BJ (cell line): ENCODE data around the gene CDC73. TPM values are rescaled to one million over a fixed set of nuclear protein-coding genes. Genes with fewer than 3 reads are reported as not detected.
"Not testable (repeated sequence)": the region's sequence is repeated elsewhere in the genome, so short reads cannot be mapped to it uniquely, and the experiment has no call there.

Experiments
- CTCF ChIA-PET: fragments of 350-600 bp; formaldehyde crosslinking; extraction: SDS; loops from one replicate; lab custom pipeline; 2021; ENCODE audit warnings: antibody characterized with exemption, inconsistent platforms; lab: Yijun Ruan, JAX
- POLR2A ChIA-PET: fragments of 300-600 bp; sonication (Branson Sonifier 250); formaldehyde crosslinking; extraction: SDS; loops from one replicate; lab custom pipeline; 2021; ENCODE audit warnings: antibody characterized with exemption; lab: Charles Lee
- DNase-seq: peaks from one replicate; pipeline ENCODE4 v3.0.0-alpha.2; 2011; ENCODE audit warnings: low read depth
- H3K27me3 ChIP-seq: 2 replicates; pipeline ENCODE4 v1.6.0; 2011; ENCODE audit warnings: low read length; ENCODE audit not compliant: control insufficient read depth, insufficient read depth
- H3K36me3 ChIP-seq: 2 replicates; pipeline ENCODE4 v1.5.1; 2011; ENCODE audit warnings: low read length; ENCODE audit not compliant: control insufficient read depth, insufficient read depth
- H3K4me3 ChIP-seq: 2 replicates; pipeline ENCODE4 v1.5.1; 2011; ENCODE audit warnings: low read depth, mild to moderate bottlenecking, control low read depth, low read length
- CTCF ChIP-seq: IDR thresholded peaks from 2 replicates; pipeline ENCODE4 v1.5.1; 2011; ENCODE audit warnings: low read depth, mild to moderate bottlenecking, control low read depth, inconsistent platforms, low read length, moderate library complexity; ENCODE audit not compliant: insufficient read depth
- polyA plus RNA-seq: library from polyadenylated mRNA; depleted of rRNA; stranded (reverse); fragments of >200 nt; gene quantifications from 2 replicates; pipeline ENCODE4 v1.2.3, GENCODE V29; 2011

The CDC73 gene
- polyA plus RNA-seq, 1 experiment: 16.1 TPM

DNA sequence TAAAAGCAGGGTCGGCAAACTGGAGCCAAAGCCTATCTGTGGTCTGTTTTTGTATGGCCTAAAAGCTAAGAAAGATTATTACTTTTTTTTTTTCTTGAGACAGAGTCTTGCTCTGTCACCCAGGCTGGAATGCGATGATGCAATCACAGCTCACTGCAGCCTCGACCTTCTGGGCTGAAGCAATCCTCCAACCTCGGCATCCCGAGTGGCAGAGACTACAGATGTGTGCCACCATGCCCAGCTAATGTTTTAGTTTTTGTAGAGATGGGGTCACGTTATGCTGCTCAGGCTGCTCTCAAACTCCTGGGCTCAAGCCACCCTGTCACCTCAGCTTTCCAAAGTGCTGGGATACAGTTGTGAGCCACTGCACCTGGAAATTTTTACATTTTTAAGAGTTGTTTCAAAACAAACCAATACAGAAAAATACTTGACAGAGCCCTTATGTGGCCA is 10.2 kb upstream of the CDC73 start:
- no peak for TF ChIP-seq CTCF
- POLR2A ChIA-PET: no interaction called here

DNA sequence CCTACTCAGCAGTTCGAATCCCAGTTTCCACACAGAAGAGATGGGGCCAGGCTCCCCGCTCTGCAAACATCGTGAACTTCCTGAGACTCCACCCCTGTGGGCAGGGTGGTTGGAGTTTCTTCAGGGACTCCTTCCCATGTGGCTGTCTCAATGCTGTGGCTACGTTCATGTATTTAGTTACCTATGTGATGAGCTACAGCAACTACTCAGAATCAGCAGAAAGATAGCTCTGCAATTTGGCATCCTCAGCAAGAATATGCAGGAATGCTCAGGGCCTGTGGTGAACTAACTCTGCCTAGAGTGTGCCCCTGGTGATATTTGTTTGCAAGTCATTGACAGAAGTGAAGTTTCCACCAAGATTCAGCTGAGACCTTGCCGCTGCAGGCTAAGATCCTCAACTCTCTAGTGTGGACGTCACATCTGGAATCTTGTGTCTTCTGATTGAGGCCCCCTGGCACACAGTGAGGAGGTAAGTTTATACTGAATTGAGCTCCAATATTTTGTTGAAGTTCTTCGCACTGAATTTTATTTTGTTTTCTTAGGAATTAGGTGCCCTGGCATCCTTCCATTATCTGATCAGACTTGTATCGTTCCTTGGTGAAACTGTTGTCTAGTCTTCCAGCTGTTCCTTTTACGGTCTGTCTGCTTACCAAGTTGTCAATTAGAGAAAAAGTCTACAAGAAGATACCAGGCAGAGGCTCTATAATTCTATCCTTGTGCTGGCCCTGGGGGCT is 8.4 kb upstream of the CDC73 start:
- H3K27me3 ChIP-seq: no peaks in the 10 kb centered on the region
- TF ChIP-seq CTCF: no peak
- no peaks in the 10 kb centered on the region for H3K36me3 ChIP-seq
- ChIA-PET CTCF (interaction anchor here (0.8 kb wide), 1 partner anchor 8 kb away, joined by 3 read pairs; the partner anchor contains the start of gene CDC73), POLR2A (interaction anchor here (0.5 kb wide), 1 partner anchor 353 kb away, joined by 3 read pairs; no protein-coding TSS in a partner anchor)
- H3K4me3 ChIP-seq: no peak overlapping the region
- no peak for DNase-seq

More for the DNA sequence above, 10.2 kb upstream of the CDC73 start:
- CTCF ChIA-PET: interaction anchor here (1.2 to 1.6 kb wide), 2 partner anchors 10 to 11 kb away, joined by 3 to 8 read pairs; partner anchors contain the start of gene CDC73
- no peaks in the 10 kb centered on the region for H3K36me3 ChIP-seq
- H3K27me3 ChIP-seq: no peaks in the 10 kb centered on the region
- DNase-seq: peak; percentile 51
- H3K4me3 ChIP-seq: no peak overlapping the region

GRCh38 chr1:193113992-193114332 is 7.9 kb upstream of the CDC73 start:
- TF ChIP-seq CTCF: no peak
- no peak for DNase-seq
- Histone ChIP-seq H3K36me3 (no peaks in the 10 kb centered on the region), H3K4me3 (no peak overlapping the region), H3K27me3 (no peaks in the 10 kb centered on the region)
- ChIA-PET CTCF (no interaction called here), POLR2A (no interaction called here)

DNA sequence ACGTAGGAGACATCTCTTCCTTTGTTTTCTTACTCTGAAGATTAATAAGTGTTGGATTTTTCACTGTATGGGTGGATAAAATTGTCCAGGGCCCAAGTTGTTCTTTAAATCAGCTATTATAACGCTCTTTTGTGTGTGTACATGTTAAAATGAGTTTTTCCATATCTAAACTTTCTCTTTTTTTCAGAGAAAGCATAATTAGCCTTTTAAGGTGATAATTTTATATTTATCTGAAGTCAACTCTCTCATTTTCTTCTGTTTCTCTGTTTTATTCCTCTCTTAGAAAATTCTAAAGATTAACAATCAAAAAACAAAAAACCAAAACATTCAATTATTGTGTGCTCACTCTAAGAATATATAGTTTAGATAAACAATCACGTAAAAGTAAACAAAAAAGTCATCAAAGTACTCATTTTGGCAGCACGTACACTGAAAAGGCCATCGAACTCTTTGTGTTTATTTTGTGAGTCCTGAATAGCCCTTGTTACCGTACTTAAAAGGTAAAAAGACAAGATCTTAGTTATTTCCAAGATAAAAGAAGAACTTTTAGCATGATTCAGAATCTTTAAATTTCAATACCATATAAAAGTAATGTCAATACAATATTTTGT is 7.2 kb upstream of the CDC73 start:
- Histone ChIP-seq H3K4me3 (no peak overlapping the region), H3K36me3 (no peaks in the 10 kb centered on the region), H3K27me3 (no peaks in the 10 kb centered on the region)
- no peak for TF ChIP-seq CTCF
- no peak for DNase-seq
- POLR2A ChIA-PET: no interaction called here
- CTCF ChIA-PET: no interaction called here

DNA sequence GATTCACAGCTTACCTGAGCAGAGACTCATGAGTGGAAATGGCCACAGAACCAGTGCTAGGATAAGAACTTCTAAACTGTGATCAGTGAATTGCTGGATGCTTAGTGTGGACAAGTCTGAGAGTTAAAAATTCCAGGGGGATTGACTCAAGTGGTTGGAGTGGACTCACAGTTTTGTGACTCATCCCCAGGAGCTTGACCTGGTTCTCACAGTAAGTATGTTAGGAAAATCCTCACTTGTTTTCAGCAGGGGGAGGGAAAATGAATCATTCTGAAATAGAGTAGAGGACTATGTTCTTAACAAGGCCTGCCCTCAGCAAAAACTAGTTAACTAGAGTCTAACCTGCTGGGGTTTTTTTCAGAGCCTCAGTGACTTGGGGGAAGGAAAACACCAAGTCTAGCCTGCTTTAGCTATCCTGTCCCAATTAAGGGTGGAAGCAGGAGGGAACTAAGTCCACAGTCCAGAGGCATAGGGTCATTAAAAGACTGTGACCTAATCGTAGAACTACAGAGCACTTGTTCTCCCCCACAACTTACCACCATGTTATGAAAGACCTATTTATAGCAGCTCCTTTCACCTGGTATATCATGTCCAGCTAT is 6.1 kb upstream of the CDC73 start:
- POLR2A ChIA-PET: no interaction called here
- Histone ChIP-seq H3K27me3 (no peaks in the 10 kb centered on the region), H3K4me3 (no peak overlapping the region), H3K36me3 (no peaks in the 10 kb centered on the region)
- peak; percentile 96 for DNase-seq
- CTCF ChIA-PET: interaction anchor here (0.6 to 0.7 kb wide), 3 partner anchors 9 to 39 kb away, joined by 3 read pairs; no protein-coding TSS in a partner anchor
- no peak for TF ChIP-seq CTCF

DNA sequence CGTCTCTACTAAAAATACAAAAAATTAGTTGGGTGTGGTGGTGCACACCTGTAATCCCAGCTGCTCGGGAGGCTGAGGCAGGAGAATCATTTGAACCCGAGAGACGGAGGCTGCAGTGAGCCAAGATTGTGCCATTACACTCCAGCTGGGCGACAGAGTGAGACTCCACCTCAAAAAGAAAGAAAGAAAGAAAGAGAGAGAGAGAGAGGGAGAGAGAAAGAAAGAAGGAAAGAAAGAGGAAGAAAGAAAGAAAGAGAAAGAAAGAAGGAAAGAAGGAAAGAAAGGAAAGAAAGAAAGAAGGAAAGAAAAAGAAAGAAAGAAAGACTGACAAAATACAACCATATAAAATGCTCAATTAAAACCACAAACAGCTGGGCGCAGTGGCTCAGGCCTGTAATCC is 4.7 kb upstream of the CDC73 start:
- DNase-seq, H3K36me3 ChIP-seq, H3K4me3 ChIP-seq, H3K27me3 ChIP-seq, POLR2A ChIA-PET: not testable (repeated sequence)
- CTCF ChIA-PET: interaction anchor here (0.6 kb wide), 2 partner anchors 365 to 478 kb away, joined by 3 read pairs; no protein-coding TSS in a partner anchor
